ENCODE measurements around the gene TMEM242. TPM values are rescaled to one million over a fixed set of nuclear protein-coding genes. Genes with fewer than 3 reads are reported as not detected.

Gene TMEM242
- polyA plus RNA-seq, 1 donor, result 10.4 TPM

GRCh38 chr6:157328108-157328692, 4.9 kb upstream of the TMEM242 start:
- WGBS (ENCODE audit: insufficient coverage, low lambda C conversion rate), result 80% methylated on average over 1 of the region's 5 CpGs
- no peak for DNase-seq

GRCh38 chr6:157326979-157327378, 3.7 kb upstream of the TMEM242 start:
- H3K27ac ChIP-seq (ENCODE audit: low read length), result no peak overlapping the region
- no peaks in the 10 kb centered on the region for H3K36me3 ChIP-seq (ENCODE audit: control insufficient read depth, insufficient read depth, low read length)
- no peak overlapping the region for H3K4me3 ChIP-seq (ENCODE audit: low read length)
- H3K9me3 ChIP-seq (ENCODE audit: control insufficient read depth, low read depth, low read length), result no peaks in the 10 kb centered on the region
- 50% methylated on average over 2 of the region's 6 CpGs for WGBS (ENCODE audit: insufficient coverage, low lambda C conversion rate)
- peaks cover 2% of the 10 kb centered on the region for H3K27me3 ChIP-seq (ENCODE audit: control insufficient read depth, insufficient read depth, low read length)
- H3K4me1 ChIP-seq (ENCODE audit: control insufficient read depth, insufficient read depth, low read length), result peaks cover 10% of the 10 kb centered on the region
- no peak for DNase-seq

More at GRCh38 chr6:157328108-157328692, 4.9 kb upstream of the TMEM242 start:
- Histone ChIP-seq H3K27ac (ENCODE audit: low read length) (no peak overlapping the region), H3K27me3 (ENCODE audit: control insufficient read depth, insufficient read depth, low read length) (peaks cover 2% of the 10 kb centered on the region), H3K9me3 (ENCODE audit: control insufficient read depth, low read depth, low read length) (no peaks in the 10 kb centered on the region), H3K4me3 (ENCODE audit: low read length) (no peak overlapping the region), H3K36me3 (ENCODE audit: control insufficient read depth, insufficient read depth, low read length) (no peaks in the 10 kb centered on the region), H3K4me1 (ENCODE audit: control insufficient read depth, insufficient read depth, low read length) (peaks cover 10% of the 10 kb centered on the region)

GRCh38 chr6:157325069-157325805, 1.9 kb upstream of the TMEM242 start:
- Histone ChIP-seq H3K27me3 (ENCODE audit: control insufficient read depth, insufficient read depth, low read length) (peaks cover 2% of the 10 kb centered on the region), H3K4me3 (ENCODE audit: low read length) (no peak overlapping the region), H3K9me3 (ENCODE audit: control insufficient read depth, low read depth, low read length) (no peaks in the 10 kb centered on the region), H3K36me3 (ENCODE audit: control insufficient read depth, insufficient read depth, low read length) (peaks cover 3% of the 10 kb centered on the region), H3K27ac (ENCODE audit: low read length) (peak overlapping the region; percentile 43), H3K4me1 (ENCODE audit: control insufficient read depth, insufficient read depth, low read length) (peaks cover 10% of the 10 kb centered on the region)
- no CpG with 5 or more reads among the region's 9 CpGs for WGBS (ENCODE audit: insufficient coverage, low lambda C conversion rate)
- DNase-seq, result peak; percentile 48 to 79

GRCh38 chr6:157323966-157324300, 614 bp upstream of the TMEM242 start:
- WGBS (ENCODE audit: insufficient coverage, low lambda C conversion rate), result 0% methylated on average over 1 of the region's 20 CpGs
- H3K9me3 ChIP-seq (ENCODE audit: control insufficient read depth, low read depth, low read length), result no peaks in the 10 kb centered on the region
- peak; percentile 64 to 82 for DNase-seq
- H3K4me1 ChIP-seq (ENCODE audit: control insufficient read depth, insufficient read depth, low read length), result peaks cover 10% of the 10 kb centered on the region
- H3K36me3 ChIP-seq (ENCODE audit: control insufficient read depth, insufficient read depth, low read length), result peaks cover 6% of the 10 kb centered on the region
- peak overlapping the region; percentile 79 for H3K4me3 ChIP-seq (ENCODE audit: low read length)
- peaks cover 2% of the 10 kb centered on the region for H3K27me3 ChIP-seq (ENCODE audit: control insufficient read depth, insufficient read depth, low read length)
- peak overlapping the region; percentile 92 for H3K27ac ChIP-seq (ENCODE audit: low read length)

DNA sequence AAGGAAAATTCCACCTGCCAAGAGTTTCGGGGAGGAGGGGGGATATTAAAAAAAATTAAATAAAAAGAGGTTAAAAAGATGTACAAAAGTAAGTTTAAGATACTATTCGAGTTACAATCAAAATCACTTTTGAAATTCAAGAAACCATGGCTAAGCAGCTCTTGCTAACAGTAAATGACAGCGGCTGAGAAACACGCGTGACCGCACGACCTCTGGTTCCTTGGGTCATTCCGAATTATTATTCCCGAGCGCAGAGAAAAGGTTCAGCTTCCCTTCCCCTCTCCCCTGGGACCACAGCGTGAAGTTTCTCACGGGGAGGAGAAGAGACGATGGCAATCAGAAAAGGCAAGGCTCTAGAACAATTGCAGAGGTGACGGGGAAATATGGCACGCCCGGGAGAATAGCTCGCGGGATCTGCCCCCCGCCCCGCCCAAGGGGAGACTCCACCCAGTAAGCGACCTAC, 496 bp downstream of the TMEM242 start:
- Histone ChIP-seq H3K27me3 (ENCODE audit: control insufficient read depth, insufficient read depth, low read length) (peaks cover 2% of the 10 kb centered on the region), H3K36me3 (ENCODE audit: control insufficient read depth, insufficient read depth, low read length) (peaks cover 14% of the 10 kb centered on the region), H3K27ac (ENCODE audit: low read length) (peak overlapping the region; percentile 92), H3K4me3 (ENCODE audit: low read length) (peak overlapping the region; percentile 79), H3K9me3 (ENCODE audit: control insufficient read depth, low read depth, low read length) (no peaks in the 10 kb centered on the region), H3K4me1 (ENCODE audit: control insufficient read depth, insufficient read depth, low read length) (peaks cover 10% of the 10 kb centered on the region)
- no peak for DNase-seq
- 51% methylated on average over 2 of the region's 21 CpGs for WGBS (ENCODE audit: insufficient coverage, low lambda C conversion rate)

GRCh38 chr6:157316871-157317814, 6.2 kb downstream of the TMEM242 start:
- no peak for DNase-seq
- Histone ChIP-seq H3K4me1 (ENCODE audit: control insufficient read depth, insufficient read depth, low read length) (no peaks in the 10 kb centered on the region), H3K4me3 (ENCODE audit: low read length) (no peak overlapping the region), H3K27me3 (ENCODE audit: control insufficient read depth, insufficient read depth, low read length) (no peaks in the 10 kb centered on the region), H3K9me3 (ENCODE audit: control insufficient read depth, low read depth, low read length) (no peaks in the 10 kb centered on the region), H3K27ac (ENCODE audit: low read length) (no peak overlapping the region), H3K36me3 (ENCODE audit: control insufficient read depth, insufficient read depth, low read length) (peaks cover 49% of the 10 kb centered on the region)
- WGBS (ENCODE audit: insufficient coverage, low lambda C conversion rate), result 92% methylated on average over 4 of the region's 6 CpGs

- peak; percentile 40 to 50 for DNase-seq
- Histone ChIP-seq H3K27ac (ENCODE audit: low read length) (no peak overlapping the region), H3K36me3 (ENCODE audit: control insufficient read depth, insufficient read depth, low read length) (peaks cover 55% of the 10 kb centered on the region), H3K9me3 (ENCODE audit: control insufficient read depth, low read depth, low read length) (no peaks in the 10 kb centered on the region), H3K4me3 (ENCODE audit: low read length) (no peak overlapping the region), H3K4me1 (ENCODE audit: control insufficient read depth, insufficient read depth, low read length) (no peaks in the 10 kb centered on the region), H3K27me3 (ENCODE audit: control insufficient read depth, insufficient read depth, low read length) (no peaks in the 10 kb centered on the region)
- WGBS (ENCODE audit: insufficient coverage, low lambda C conversion rate), result 11% methylated on average over 3 of the region's 7 CpGs
Observed at GRCh38 chr6:157314705-157315321, 8.5 kb downstream of the TMEM242 start.

- WGBS (ENCODE audit: insufficient coverage, low lambda C conversion rate), result 33% methylated on average over 2 of the region's 29 CpGs
- H3K27ac ChIP-seq (ENCODE audit: low read length), result no peak overlapping the region
- H3K4me3 ChIP-seq (ENCODE audit: low read length), result no peak overlapping the region
- no peaks in the 10 kb centered on the region for H3K4me1 ChIP-seq (ENCODE audit: control insufficient read depth, insufficient read depth, low read length)
- no peaks in the 10 kb centered on the region for H3K9me3 ChIP-seq (ENCODE audit: control insufficient read depth, low read depth, low read length)
- peaks cover 51% of the 10 kb centered on the region for H3K36me3 ChIP-seq (ENCODE audit: control insufficient read depth, insufficient read depth, low read length)
- no peaks in the 10 kb centered on the region for H3K27me3 ChIP-seq (ENCODE audit: control insufficient read depth, insufficient read depth, low read length)
- DNase-seq, result no peak
Observed at GRCh38 chr6:157313531-157314467, 9.5 kb downstream of the TMEM242 start.

GRCh38 chr6:157312757-157313156, 10.6 kb downstream of the TMEM242 start:
- Histone ChIP-seq H3K4me3 (ENCODE audit: low read length) (no peak overlapping the region), H3K9me3 (ENCODE audit: control insufficient read depth, low read depth, low read length) (no peaks in the 10 kb centered on the region), H3K27ac (ENCODE audit: low read length) (no peak overlapping the region), H3K36me3 (ENCODE audit: control insufficient read depth, insufficient read depth, low read length) (peaks cover 45% of the 10 kb centered on the region), H3K27me3 (ENCODE audit: control insufficient read depth, insufficient read depth, low read length) (no peaks in the 10 kb centered on the region), H3K4me1 (ENCODE audit: control insufficient read depth, insufficient read depth, low read length) (no peaks in the 10 kb centered on the region)
- peak in 1 of 2 donors; percentile 37 for DNase-seq
- 100% methylated on average over 1 of the region's 9 CpGs for WGBS (ENCODE audit: insufficient coverage, low lambda C conversion rate)

Measured in large intestine (tissue), 3 donors.